Smooth muscle cell (in vitro differentiated cells): ENCODE data around the gene PDE4B. TPM values are rescaled to one million over a fixed set of nuclear protein-coding genes. Genes with fewer than 3 reads are reported as not detected.

Experiments
- DNase-seq: peaks from one replicate; lab custom pipeline; 2025; ENCODE audit not compliant: unreplicated experiment; lab: John Stamatoyannopoulos, UW
- H2AFZ ChIP-seq: fragments of 200-600 bp; sonication (generic); 2 replicates; pipeline ENCODE4 v1.6.0; 2016; ENCODE audit warnings: antibody characterized with exemption, low read depth, mild to moderate bottlenecking
- H3F3A ChIP-seq: fragments of 200-600 bp; sonication (generic); 2 replicates; pipeline ENCODE4 v1.6.0; 2017; ENCODE audit warnings: antibody characterized with exemption, low read depth
- H3K27ac ChIP-seq: fragments of 200-600 bp; sonication (generic); 2 replicates; pipeline ENCODE4 v1.5.1; 2016; ENCODE audit warnings: low read depth, mild to moderate bottlenecking
- H3K27me3 ChIP-seq: fragments of 200-600 bp; sonication (generic); 2 replicates; pipeline ENCODE4 v1.6.1; 2016; ENCODE audit warnings: low read depth, mild to moderate bottlenecking
- H3K36me3 ChIP-seq: fragments of 200-600 bp; sonication (generic); 2 replicates; pipeline ENCODE4 v1.5.1; 2016; ENCODE audit warnings: low read depth
- H3K4me1 ChIP-seq: fragments of 200-600 bp; sonication (generic); 2 replicates; pipeline ENCODE4 v1.5.1; 2016; ENCODE audit warnings: low read depth
- H3K4me2 ChIP-seq: fragments of 200-600 bp; sonication (generic); 2 replicates; pipeline ENCODE4 v1.6.0; 2016; ENCODE audit warnings: mild to moderate bottlenecking
- H3K4me3 ChIP-seq: fragments of 200-600 bp; sonication (generic); 2 replicates; pipeline ENCODE4 v1.5.1; 2016; ENCODE audit warnings: mild to moderate bottlenecking
- H3K79me2 ChIP-seq: fragments of 200-600 bp; sonication (generic); 2 replicates; pipeline ENCODE4 v1.6.0; 2016; ENCODE audit warnings: low read depth, mild to moderate bottlenecking
- H3K9ac ChIP-seq: fragments of 200-600 bp; sonication (generic); 2 replicates; pipeline ENCODE4 v1.6.0; 2016; ENCODE audit warnings: low read depth
- H3K9me3 ChIP-seq: fragments of 200-600 bp; sonication (generic); replicated peaks from 2 replicates; pipeline ENCODE4 v1.5.1; 2016; ENCODE audit warnings: low read depth
- H4K20me1 ChIP-seq: fragments of 200-600 bp; sonication (generic); 2 replicates; pipeline ENCODE4 v1.6.0; 2016; ENCODE audit warnings: low read depth
- CTCF ChIP-seq: fragments of 200-600 bp; sonication (generic); IDR thresholded peaks from 2 replicates; pipeline ENCODE4 v1.5.1; 2017; ENCODE audit warnings: borderline replicate concordance, mild to moderate bottlenecking, antibody characterized with exemption; ENCODE audit not compliant: insufficient read depth, poor library complexity, severe bottlenecking
- WGBS: methylation state at CpG from one replicate; pipeline ENCODE4 v1.1.7; 2016; ENCODE audit warnings: low lambda C conversion rate; 5-methylcytosine and 5-hydroxymethylcytosine counted together
- polyA plus RNA-seq: library from polyadenylated mRNA; unstranded; fragments of >200 nt; fragmentation: Nextera tagmentation; extraction: Ambion mirVana; gene quantifications from 2 replicates; pipeline ENCODE4 v1.2.1, GENCODE V29; 2016
- total RNA-seq: library from RNA; depleted of rRNA; stranded (reverse); fragments of >200 nt; gene quantifications from 2 replicates; pipeline ENCODE4 v1.2.3, GENCODE V29; 2014

PDE4B gene
- total and polyA plus RNA-seq, 2 experiments from 2014 or later = 18.5 to 24.8 TPM

GRCh38 chr1:66412704-66413103 lies 620.0 kb downstream of the PDE4B start:
- H4K20me1 ChIP-seq = no peaks in the 10 kb centered on the region
- no peak for TF ChIP-seq CTCF
- no peak overlapping the region for H3K4me3 ChIP-seq
- no peak overlapping the region for H3K4me2 ChIP-seq
- no peak overlapping the region for H3K27ac ChIP-seq
- no peaks in the 10 kb centered on the region for H3F3A ChIP-seq
- no peak overlapping the region for H2AFZ ChIP-seq
- peaks cover 6% of the 10 kb centered on the region for H3K9me3 ChIP-seq
- H3K9ac ChIP-seq = no peak overlapping the region
- no peaks in the 10 kb centered on the region for H3K36me3 ChIP-seq
- H3K79me2 ChIP-seq = no peaks in the 10 kb centered on the region
- no peaks in the 10 kb centered on the region for H3K4me1 ChIP-seq
- no peak for DNase-seq
- no peaks in the 10 kb centered on the region for H3K27me3 ChIP-seq

DNA sequence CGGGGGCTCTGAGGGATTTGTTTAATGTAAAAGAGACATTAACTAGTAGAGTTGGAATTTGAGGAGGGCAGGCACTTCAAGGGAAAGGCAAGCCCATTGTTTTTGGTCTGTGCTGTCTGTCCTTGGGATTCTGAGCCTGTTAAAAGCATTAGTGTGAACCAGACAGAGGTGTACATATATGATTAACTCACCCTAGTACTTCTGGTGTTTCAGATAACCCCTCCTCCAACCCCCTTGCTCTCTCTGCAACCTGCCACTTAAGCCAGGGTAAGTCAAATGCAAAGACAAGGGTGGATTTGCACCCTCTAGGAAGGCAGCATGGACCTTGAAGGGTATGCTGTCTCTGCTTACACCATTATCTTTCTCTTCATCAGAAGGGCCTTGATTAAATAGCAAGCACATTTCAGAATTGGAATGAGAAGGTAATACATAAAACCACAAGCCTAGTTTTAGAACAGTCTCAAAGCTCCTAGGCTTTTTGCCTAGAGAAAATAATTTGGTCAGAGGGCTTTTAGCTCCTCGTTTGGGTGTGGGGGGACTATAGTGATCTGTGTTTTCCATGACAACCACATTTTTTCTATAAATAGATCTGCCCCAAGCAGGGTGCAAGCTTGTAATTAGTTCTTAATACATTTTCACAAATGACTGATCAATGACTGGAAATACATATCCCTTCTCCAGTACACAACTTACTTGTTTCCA lies 620.6 kb downstream of the PDE4B start:
- no peak overlapping the region for H3K9ac ChIP-seq
- no peak overlapping the region for H3K27ac ChIP-seq
- 65% methylated on average over 2 of the region's 2 CpGs for WGBS
- no peak overlapping the region for H2AFZ ChIP-seq
- no peaks in the 10 kb centered on the region for H3K4me1 ChIP-seq
- no peaks in the 10 kb centered on the region for H3K36me3 ChIP-seq
- no peaks in the 10 kb centered on the region for H3K27me3 ChIP-seq
- H3K4me3 ChIP-seq = no peak overlapping the region
- H3K4me2 ChIP-seq = no peak overlapping the region
- H3F3A ChIP-seq = no peaks in the 10 kb centered on the region
- H3K79me2 ChIP-seq = no peaks in the 10 kb centered on the region
- H3K9me3 ChIP-seq = peaks cover 6% of the 10 kb centered on the region
- DNase-seq = no peak
- no peaks in the 10 kb centered on the region for H4K20me1 ChIP-seq
- no peak for TF ChIP-seq CTCF

- WGBS = 92% methylated on average over 3 of the region's 3 CpGs
- H2AFZ ChIP-seq = no peak overlapping the region
- no peak overlapping the region for H3K4me2 ChIP-seq
- no peaks in the 10 kb centered on the region for H3K36me3 ChIP-seq
- no peaks in the 10 kb centered on the region for H4K20me1 ChIP-seq
- H3K79me2 ChIP-seq = no peaks in the 10 kb centered on the region
- TF ChIP-seq CTCF = no peak
- no peak overlapping the region for H3K4me3 ChIP-seq
- no peaks in the 10 kb centered on the region for H3F3A ChIP-seq
- H3K9me3 ChIP-seq = peaks cover 6% of the 10 kb centered on the region
- no peak for DNase-seq
- H3K27me3 ChIP-seq = no peaks in the 10 kb centered on the region
- no peak overlapping the region for H3K9ac ChIP-seq
- H3K27ac ChIP-seq = no peak overlapping the region
- H3K4me1 ChIP-seq = no peaks in the 10 kb centered on the region
Measured at GRCh38 chr1:66413838-66414175, 621.1 kb downstream of the PDE4B start.

DNA sequence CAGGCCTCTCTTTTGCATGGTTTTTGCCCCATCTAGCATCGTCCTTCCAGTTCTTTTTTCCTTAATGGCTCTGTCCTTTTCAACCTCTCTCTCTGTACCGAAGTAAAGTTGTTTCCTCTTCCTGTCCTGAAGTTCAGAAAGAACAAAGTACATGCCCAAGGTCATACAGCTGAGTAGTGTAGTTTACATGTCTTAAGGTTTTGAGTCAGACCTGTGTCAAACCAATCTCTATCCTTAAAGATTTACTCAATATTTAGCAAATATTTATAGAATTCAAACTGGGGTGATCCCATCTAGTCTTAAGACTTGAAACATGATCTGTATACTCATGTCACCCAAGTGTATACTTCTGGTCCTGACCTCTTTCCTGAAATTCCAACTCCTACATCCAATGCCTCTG lies 622.6 kb downstream of the PDE4B start:
- TF ChIP-seq CTCF = no peak
- no peaks in the 10 kb centered on the region for H3K79me2 ChIP-seq
- no peaks in the 10 kb centered on the region for H4K20me1 ChIP-seq
- H2AFZ ChIP-seq = no peak overlapping the region
- no peak overlapping the region for H3K27ac ChIP-seq
- H3K4me2 ChIP-seq = no peak overlapping the region
- 86% methylated on average over 2 of the region's 2 CpGs for WGBS
- H3F3A ChIP-seq = no peaks in the 10 kb centered on the region
- no peaks in the 10 kb centered on the region for H3K4me1 ChIP-seq
- H3K9me3 ChIP-seq = peaks cover 6% of the 10 kb centered on the region
- H3K27me3 ChIP-seq = no peaks in the 10 kb centered on the region
- no peak for DNase-seq
- no peak overlapping the region for H3K9ac ChIP-seq
- H3K4me3 ChIP-seq = no peak overlapping the region
- no peaks in the 10 kb centered on the region for H3K36me3 ChIP-seq
